Activated CD4-positive, alpha-beta T cell treated with anti-CD3 and anti-CD28 coated beads for 1 hour (primary cell): ENCODE measurements around the gene IQGAP3.

Experiments used
- DNase-seq: peaks from one replicate; pipeline ENCODE4 v3.0.0-alpha.2; 2020

The IQGAP3 gene

GRCh38 chr1:156539818-156540355, 32.5 kb downstream of the IQGAP3 start:
- no peak for DNase-seq

GRCh38 chr1:156538711-156539440, 33.5 kb downstream of the IQGAP3 start:
- no peak for DNase-seq

GRCh38 chr1:156537027-156537426, 35.3 kb downstream of the IQGAP3 start:
- DNase-seq, result no peak

- DNase-seq, result no peak
Measured at GRCh38 chr1:156534424-156535060, 37.8 kb downstream of the IQGAP3 start.

- DNase-seq, result no peak
Measured at GRCh38 chr1:156533568-156534220, 38.7 kb downstream of the IQGAP3 start.

GRCh38 chr1:156532374-156532773, 40.0 kb downstream of the IQGAP3 start:
- no peak for DNase-seq

GRCh38 chr1:156530006-156530405, 42.4 kb downstream of the IQGAP3 start:
- no peak for DNase-seq

- DNase-seq, result no peak
Measured at GRCh38 chr1:156528875-156529425, 43.4 kb downstream of the IQGAP3 start.

GRCh38 chr1:156528231-156528630, 44.1 kb downstream of the IQGAP3 start:
- no peak for DNase-seq

GRCh38 chr1:156527584-156527983, 44.8 kb downstream of the IQGAP3 start:
- DNase-seq, result no peak

- DNase-seq, result no peak
Measured at GRCh38 chr1:156525856-156526489, 46.4 kb downstream of the IQGAP3 start.

- no peak for DNase-seq
Measured at GRCh38 chr1:156525071-156525501, 47.3 kb downstream of the IQGAP3 start.

GRCh38 chr1:156524481-156524869, 47.9 kb downstream of the IQGAP3 start:
- DNase-seq, result no peak

GRCh38 chr1:156523801-156524480, 48.4 kb downstream of the IQGAP3 start:
- no peak for DNase-seq

GRCh38 chr1:156522443-156522970, 49.9 kb downstream of the IQGAP3 start:
- DNase-seq, result no peak

GRCh38 chr1:156517748-156518147, 54.6 kb downstream of the IQGAP3 start:
- no peak for DNase-seq

- DNase-seq, result no peak
Measured at GRCh38 chr1:156516821-156517220, 55.5 kb downstream of the IQGAP3 start.

GRCh38 chr1:156515956-156516355, 56.4 kb downstream of the IQGAP3 start:
- DNase-seq, result no peak

GRCh38 chr1:156513185-156513584, 59.2 kb downstream of the IQGAP3 start:
- no peak for DNase-seq

- DNase-seq, result no peak
Measured at GRCh38 chr1:156511644-156512043, 60.7 kb downstream of the IQGAP3 start.

GRCh38 chr1:156510709-156511108, 61.7 kb downstream of the IQGAP3 start:
- no peak for DNase-seq

GRCh38 chr1:156509424-156510034, 62.8 kb downstream of the IQGAP3 start:
- no peak for DNase-seq
